Astrocyte of the spinal cord (primary cell): ENCODE results near the gene RORC.
A peak's percentile ranks its signal among the peaks of the same experiment; 100 is the strongest.

Source experiments
- DNase-seq: peaks from one replicate; pipeline ENCODE4 v3.0.0; 2011; ENCODE audit warnings: low read depth, low spot score
- H3K4me3 ChIP-seq: 2 replicates; pipeline ENCODE4 v1.5.1; 2011; ENCODE audit warnings: low read depth, mild to moderate bottlenecking, low read length, moderate library complexity
- CTCF ChIP-seq: IDR thresholded peaks from 2 replicates; pipeline ENCODE4 v1.5.1; 2012; ENCODE audit warnings: low read depth, mild to moderate bottlenecking, low read length, inconsistent platforms
- in situ Hi-C: cut with HindIII; loops from 2 replicates; pipeline ENCODE4 v1.10.0; 2017; ENCODE audit warnings: low sequenced_read_pairs

RORC gene

GRCh38 chr1:151763990-151764389, 67.6 kb downstream of the RORC start:
- in situ Hi-C loops = no loop called here
- TF ChIP-seq CTCF = no peak
- no peak for DNase-seq
- H3K4me3 ChIP-seq = peak overlapping the region; percentile 87

- TF ChIP-seq CTCF = no peak
- peak within 1 kb of the TSS; percentile 87 for H3K4me3 ChIP-seq
- peak; percentile 77 for DNase-seq
- in situ Hi-C loops = no loop called here
These were observed 68.4 kb downstream of the RORC start, which contains the start of gene MRPL9 for GRCh38 chr1:151762941-151763921. MRPL9 (minus strand) TSS chr1:151763496; CDS start chr1:151763479, 17 bp downstream.

- no peak overlapping the region for H3K4me3 ChIP-seq
- in situ Hi-C loops = no loop called here
- TF ChIP-seq CTCF = no peak
- no peak for DNase-seq
These were observed 70.8 kb downstream of the RORC start for GRCh38 chr1:151760597-151761385.

- no peak overlapping the region for H3K4me3 ChIP-seq
- no peak for TF ChIP-seq CTCF
- in situ Hi-C loops = no loop called here
- no peak for DNase-seq
These were observed 72.4 kb downstream of the RORC start for GRCh38 chr1:151759241-151759640.

GRCh38 chr1:151756291-151756690, 75.3 kb downstream of the RORC start:
- DNase-seq = peak; percentile 3
- H3K4me3 ChIP-seq = no peak overlapping the region
- in situ Hi-C loops = no loop called here
- no peak for TF ChIP-seq CTCF
